Suprapubic skin (tissue), 4 donors: ENCODE measurements around the gene LMF1. TPM values are rescaled to one million over a fixed set of nuclear protein-coding genes. Genes with fewer than 3 reads are reported as not detected.

Source experiments
- DNase-seq, 2 donors: peaks; one replicate each; pipeline ENCODE4 v3.0.0-alpha.2; 2019; ENCODE audit warnings: low spot score in 2 of 2
- H3K27ac ChIP-seq: fragments of 200-600 bp; sonication (generic); one replicate; pipeline ENCODE4 v1.5.1; 2019
- H3K27me3 ChIP-seq: fragments of 200-600 bp; sonication (generic); one replicate; pipeline ENCODE4 v1.5.1; 2019
- H3K36me3 ChIP-seq: fragments of 200-600 bp; sonication (generic); one replicate; pipeline ENCODE4 v1.5.1; 2019
- H3K4me1 ChIP-seq: fragments of 200-600 bp; sonication (generic); one replicate; pipeline ENCODE4 v1.5.1; 2019
- H3K4me3 ChIP-seq: fragments of 200-600 bp; sonication (generic); one replicate; pipeline ENCODE4 v1.5.1; 2019; ENCODE audit warnings: mild to moderate bottlenecking
- H3K9me3 ChIP-seq: fragments of 200-600 bp; sonication (generic); one replicate; pipeline ENCODE4 v1.5.1; 2019
- EP300 ChIP-seq: sonication (generic); formaldehyde crosslinking; IDR thresholded peaks from one replicate; pipeline ENCODE4 v1.6.1; 2017; ENCODE audit warnings: antibody characterized with exemption
- POLR2A ChIP-seq, 2 donors: fragments of 450-650 bp; IDR thresholded peaks; one replicate each; pipeline ENCODE4 v1.6.1; 2017; ENCODE audit warnings: antibody characterized with exemption in 2 of 2, mild to moderate bottlenecking in 2 of 2, moderate library complexity in 2 of 2
- POLR2AphosphoS5 ChIP-seq, 3 donors: sonication (generic); formaldehyde crosslinking; IDR thresholded peaks; one replicate each; pipeline ENCODE4 v1.6.1; 2017; ENCODE audit warnings: antibody characterized with exemption in 3 of 3
- WGBS: methylation state at CpG from one replicate; pipeline ENCODE4 v1.1.5; 2018; 5-methylcytosine and 5-hydroxymethylcytosine counted together
- total RNA-seq, 4 donors: library from RNA; depleted of rRNA; stranded (reverse); fragments of >200 nt; gene quantifications; one replicate each; pipeline ENCODE4 v1.1.0, GENCODE V29; 2016
- TF ChIP-seq, protein P1 (sequence below), 2 donors: fragments of 200-600 bp in 1 of 2; fragments of 450-650 bp in 1 of 2; sonication (generic) in 1 of 2; IDR thresholded peaks; one replicate each; pipeline ENCODE4 v1.5.1; 2016 to 2019; ENCODE audit warnings: antibody characterized with exemption in 2 of 2, mild to moderate bottlenecking in 1 of 2, moderate library complexity in 1 of 2

The LMF1 gene
- total RNA-seq, 4 donors from 2014 or later, result 32.1 to 117 (median 38.0) TPM

- Histone ChIP-seq H3K36me3 (no peaks in the 10 kb centered on the region), H3K4me1 (no peaks in the 10 kb centered on the region), H3K9me3 (peaks cover 18% of the 10 kb centered on the region), H3K4me3 (no peak overlapping the region), H3K27ac (no peak overlapping the region), H3K27me3 (peaks cover 49% of the 10 kb centered on the region)
- WGBS, result 94% methylated on average over 4 of the region's 4 CpGs
- TF ChIP-seq POLR2A (IDR thresholded peaks at IDR 0.05) (no peak), POLR2AphosphoS5 (IDR thresholded peaks at IDR 0.05) (no peak), EP300 (no peak)
- TF ChIP-seq, protein P1, sequence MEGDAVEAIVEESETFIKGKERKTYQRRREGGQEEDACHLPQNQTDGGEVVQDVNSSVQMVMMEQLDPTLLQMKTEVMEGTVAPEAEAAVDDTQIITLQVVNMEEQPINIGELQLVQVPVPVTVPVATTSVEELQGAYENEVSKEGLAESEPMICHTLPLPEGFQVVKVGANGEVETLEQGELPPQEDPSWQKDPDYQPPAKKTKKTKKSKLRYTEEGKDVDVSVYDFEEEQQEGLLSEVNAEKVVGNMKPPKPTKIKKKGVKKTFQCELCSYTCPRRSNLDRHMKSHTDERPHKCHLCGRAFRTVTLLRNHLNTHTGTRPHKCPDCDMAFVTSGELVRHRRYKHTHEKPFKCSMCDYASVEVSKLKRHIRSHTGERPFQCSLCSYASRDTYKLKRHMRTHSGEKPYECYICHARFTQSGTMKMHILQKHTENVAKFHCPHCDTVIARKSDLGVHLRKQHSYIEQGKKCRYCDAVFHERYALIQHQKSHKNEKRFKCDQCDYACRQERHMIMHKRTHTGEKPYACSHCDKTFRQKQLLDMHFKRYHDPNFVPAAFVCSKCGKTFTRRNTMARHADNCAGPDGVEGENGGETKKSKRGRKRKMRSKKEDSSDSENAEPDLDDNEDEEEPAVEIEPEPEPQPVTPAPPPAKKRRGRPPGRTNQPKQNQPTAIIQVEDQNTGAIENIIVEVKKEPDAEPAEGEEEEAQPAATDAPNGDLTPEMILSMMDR (IDR thresholded peaks at IDR 0.05), result no peak
- no peak for DNase-seq
These were observed 134.6 kb downstream of the LMF1 start for GRCh38 chr16:836221-836620.

DNA sequence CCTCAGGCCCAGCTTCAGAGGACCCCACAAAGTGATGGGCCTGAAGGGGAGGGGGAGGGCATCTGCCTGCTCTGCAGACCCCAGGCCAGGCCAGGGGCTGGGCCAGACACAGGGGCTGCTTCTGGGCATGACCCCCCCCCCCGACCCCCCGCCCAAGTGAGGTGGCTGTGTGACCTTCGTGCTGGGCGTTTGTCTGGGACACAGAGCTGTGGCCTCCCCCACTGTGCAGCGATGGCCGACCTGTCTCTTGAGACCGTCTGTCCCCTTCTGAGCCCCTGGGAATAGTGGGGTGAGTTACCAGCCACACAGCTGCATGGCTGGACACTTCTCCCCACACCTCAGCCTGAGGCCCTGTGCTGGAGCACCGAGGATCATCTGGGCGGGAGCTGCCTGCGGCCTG lies 135.4 kb downstream of the LMF1 start:
- Histone ChIP-seq H3K4me3 (no peak overlapping the region), H3K36me3 (no peaks in the 10 kb centered on the region), H3K27me3 (peaks cover 49% of the 10 kb centered on the region), H3K4me1 (no peaks in the 10 kb centered on the region), H3K9me3 (peaks cover 18% of the 10 kb centered on the region), H3K27ac (no peak overlapping the region)
- no peak for DNase-seq
- WGBS, result 95% methylated on average over 5 of the region's 10 CpGs
- no peak for TF ChIP-seq EP300
- TF ChIP-seq, protein P1 (IDR thresholded peaks at IDR 0.05), result no peak

DNA sequence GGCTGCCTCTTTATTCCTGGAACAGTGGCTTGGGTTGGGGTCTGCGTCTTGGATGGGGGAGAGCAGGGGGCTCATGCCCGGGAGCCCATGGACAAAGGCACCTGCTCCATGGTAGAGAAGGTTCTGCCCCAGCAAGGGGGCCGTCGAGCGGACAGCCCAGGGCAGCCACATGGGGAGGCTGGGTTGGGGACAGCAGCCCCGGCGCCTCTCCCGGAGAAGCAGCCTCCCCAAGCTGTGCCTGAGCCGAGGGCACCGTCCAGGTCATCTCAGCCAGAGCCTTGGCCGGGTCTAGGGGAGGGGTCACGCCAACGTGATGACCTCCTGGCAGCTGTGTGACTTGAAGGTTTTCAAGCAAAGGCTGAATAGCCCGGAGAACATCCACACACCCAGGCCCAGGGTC lies 137.4 kb downstream of the LMF1 start:
- H3K9me3 ChIP-seq, result peaks cover 18% of the 10 kb centered on the region
- no peak overlapping the region for H3K4me3 ChIP-seq
- 79% methylated on average over 11 of the region's 14 CpGs for WGBS
- H3K4me1 ChIP-seq, result no peaks in the 10 kb centered on the region
- no peak for DNase-seq
- peaks cover 39% of the 10 kb centered on the region for H3K27me3 ChIP-seq
- H3K27ac ChIP-seq, result no peak overlapping the region
- H3K36me3 ChIP-seq, result no peaks in the 10 kb centered on the region
- no peak for TF ChIP-seq POLR2A (IDR thresholded peaks at IDR 0.05)

- Histone ChIP-seq H3K4me3 (no peak overlapping the region), H3K36me3 (no peaks in the 10 kb centered on the region), H3K27ac (no peak overlapping the region), H3K9me3 (peaks cover 18% of the 10 kb centered on the region), H3K4me1 (no peaks in the 10 kb centered on the region), H3K27me3 (peaks cover 39% of the 10 kb centered on the region)
- 50% methylated on average over 24 of the region's 35 CpGs for WGBS
- no peak for TF ChIP-seq POLR2AphosphoS5 (IDR thresholded peaks at IDR 0.05)
- TF ChIP-seq POLR2A (IDR thresholded peaks at IDR 0.05), result no peak
- TF ChIP-seq, protein P1 (IDR thresholded peaks at IDR 0.05), result no peak
- no peak for TF ChIP-seq EP300
- DNase-seq, result no peak
These were observed 138.0 kb downstream of the LMF1 start for GRCh38 chr16:832652-833336.

GRCh38 chr16:831571-832413 lies 139.0 kb downstream of the LMF1 start:
- TF ChIP-seq POLR2AphosphoS5 (IDR thresholded peaks at IDR 0.05) (no peak), POLR2A (IDR thresholded peaks at IDR 0.05) (no peak), EP300 (no peak)
- TF ChIP-seq, protein P1 (IDR thresholded peaks at IDR 0.05), result no peak
- Histone ChIP-seq H3K27ac (no peak overlapping the region), H3K4me1 (no peaks in the 10 kb centered on the region), H3K27me3 (peaks cover 39% of the 10 kb centered on the region), H3K9me3 (peaks cover 13% of the 10 kb centered on the region), H3K36me3 (no peaks in the 10 kb centered on the region), H3K4me3 (no peak overlapping the region)
- WGBS, result 64% methylated on average over 15 of the region's 27 CpGs
- DNase-seq, result no peak
